ENCODE measurements around the gene GPR32.

GRCh38 chr19:50796128-50796633 is 25.9 kb downstream of the GPR32 start:
- TF ChIP-seq, protein P1, sequence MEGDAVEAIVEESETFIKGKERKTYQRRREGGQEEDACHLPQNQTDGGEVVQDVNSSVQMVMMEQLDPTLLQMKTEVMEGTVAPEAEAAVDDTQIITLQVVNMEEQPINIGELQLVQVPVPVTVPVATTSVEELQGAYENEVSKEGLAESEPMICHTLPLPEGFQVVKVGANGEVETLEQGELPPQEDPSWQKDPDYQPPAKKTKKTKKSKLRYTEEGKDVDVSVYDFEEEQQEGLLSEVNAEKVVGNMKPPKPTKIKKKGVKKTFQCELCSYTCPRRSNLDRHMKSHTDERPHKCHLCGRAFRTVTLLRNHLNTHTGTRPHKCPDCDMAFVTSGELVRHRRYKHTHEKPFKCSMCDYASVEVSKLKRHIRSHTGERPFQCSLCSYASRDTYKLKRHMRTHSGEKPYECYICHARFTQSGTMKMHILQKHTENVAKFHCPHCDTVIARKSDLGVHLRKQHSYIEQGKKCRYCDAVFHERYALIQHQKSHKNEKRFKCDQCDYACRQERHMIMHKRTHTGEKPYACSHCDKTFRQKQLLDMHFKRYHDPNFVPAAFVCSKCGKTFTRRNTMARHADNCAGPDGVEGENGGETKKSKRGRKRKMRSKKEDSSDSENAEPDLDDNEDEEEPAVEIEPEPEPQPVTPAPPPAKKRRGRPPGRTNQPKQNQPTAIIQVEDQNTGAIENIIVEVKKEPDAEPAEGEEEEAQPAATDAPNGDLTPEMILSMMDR (IDR thresholded peaks at IDR 0.05) = no peak
- no peak for TF ChIP-seq POLR2AphosphoS5 (IDR thresholded peaks at IDR 0.05)
- no peak for TF ChIP-seq POLR2A (IDR thresholded peaks at IDR 0.05)
- no peak for TF ChIP-seq EP300 (IDR thresholded peaks at IDR 0.05)

Measured in gastroesophageal sphincter (tissue), 3 donors.